ENCODE measurements around the gene MAN1B1.

Gene MAN1B1

GRCh38 chr9:137141976-137142936, 55.5 kb downstream of the MAN1B1 start:
- TF ChIP-seq CTCF (IDR thresholded peaks at IDR 0.05; ENCODE audit: low read depth, low read length, missing control alignments): no peak
- DNase-seq (ENCODE audit: low read depth): no peak
- in situ Hi-C loops (cut with HindIII; ENCODE audit: low sequenced_read_pairs): no loop called here
- no peak overlapping the region for H3K4me3 ChIP-seq (ENCODE audit: low read depth, low read length)

- in situ Hi-C loops (cut with HindIII; ENCODE audit: low sequenced_read_pairs): no loop called here
- TF ChIP-seq CTCF (IDR thresholded peaks at IDR 0.05; ENCODE audit: low read depth, low read length, missing control alignments): no peak
- H3K4me3 ChIP-seq (ENCODE audit: low read depth, low read length): no peak overlapping the region
- no peak for DNase-seq (ENCODE audit: low read depth)
These were observed 56.7 kb downstream of the MAN1B1 start for GRCh38 chr9:137143459-137143858.

- DNase-seq (ENCODE audit: low read depth): no peak
- in situ Hi-C loops (cut with HindIII; ENCODE audit: low sequenced_read_pairs): no loop called here
- no peak overlapping the region for H3K4me3 ChIP-seq (ENCODE audit: low read depth, low read length)
- no peak for TF ChIP-seq CTCF (IDR thresholded peaks at IDR 0.05; ENCODE audit: low read depth, low read length, missing control alignments)
These were observed 59.1 kb downstream of the MAN1B1 start for GRCh38 chr9:137145731-137146526.

- H3K4me3 ChIP-seq (ENCODE audit: low read depth, low read length): no peak overlapping the region
- DNase-seq (ENCODE audit: low read depth): no peak
- TF ChIP-seq CTCF (IDR thresholded peaks at IDR 0.05; ENCODE audit: low read depth, low read length, missing control alignments): no peak
- in situ Hi-C loops (cut with HindIII; ENCODE audit: low sequenced_read_pairs): no loop called here
These were observed 59.7 kb downstream of the MAN1B1 start for GRCh38 chr9:137146527-137146918.

GRCh38 chr9:137147091-137147792, 60.5 kb downstream of the MAN1B1 start:
- no peak overlapping the region for H3K4me3 ChIP-seq (ENCODE audit: low read depth, low read length)
- in situ Hi-C loops (cut with HindIII; ENCODE audit: low sequenced_read_pairs): no loop called here
- DNase-seq (ENCODE audit: low read depth): no peak
- TF ChIP-seq CTCF (IDR thresholded peaks at IDR 0.05; ENCODE audit: low read depth, low read length, missing control alignments): no peak

GRCh38 chr9:137147793-137148160, 61.0 kb downstream of the MAN1B1 start:
- H3K4me3 ChIP-seq (ENCODE audit: low read depth, low read length): no peak overlapping the region
- DNase-seq (ENCODE audit: low read depth): no peak
- in situ Hi-C loops (cut with HindIII; ENCODE audit: low sequenced_read_pairs): no loop called here
- no peak for TF ChIP-seq CTCF (IDR thresholded peaks at IDR 0.05; ENCODE audit: low read depth, low read length, missing control alignments)
